Activated naive CD4-positive, alpha-beta T cell treated with anti-CD3 and anti-CD28 coated beads, Interleukin-2, amount 50 U/mL, for 24 hours (primary cell): Measurements from ENCODE around the gene SIX3.

Experiments used
- H3K27ac Mint-ChIP-seq: one replicate; pipeline ENCODE4 v1.8.0; 2021; ENCODE audit warnings: mild to moderate bottlenecking, mixed read lengths
- H3K27me3 Mint-ChIP-seq: one replicate; pipeline ENCODE4 v1.8.0; 2021; ENCODE audit warnings: mixed read lengths
- H3K36me3 Mint-ChIP-seq: one replicate; pipeline ENCODE4 v1.8.0; 2021; ENCODE audit warnings: mixed read lengths
- H3K4me1 Mint-ChIP-seq: one replicate; pipeline ENCODE4 v1.8.0; 2021; ENCODE audit warnings: mixed read lengths
- H3K4me3 Mint-ChIP-seq: one replicate; pipeline ENCODE4 v1.8.0; 2021; ENCODE audit warnings: mild to moderate bottlenecking, mixed read lengths
- H3K9me3 Mint-ChIP-seq: one replicate; pipeline ENCODE4 v1.8.0; 2021; ENCODE audit warnings: mixed read lengths

SIX3 gene

GRCh38 chr2:44936715-44937687, 4.5 kb upstream of the SIX3 start:
- Mint-ChIP-seq H3K9me3 (no peaks in the 10 kb centered on the region), H3K36me3 (no peaks in the 10 kb centered on the region), H3K4me1 (peaks cover 49% of the 10 kb centered on the region), H3K4me3 (no peak overlapping the region), H3K27ac (no peak overlapping the region), H3K27me3 (peaks cover 45% of the 10 kb centered on the region)

GRCh38 chr2:44937688-44938240, 3.7 kb upstream of the SIX3 start:
- peaks cover 43% of the 10 kb centered on the region for H3K27me3 Mint-ChIP-seq
- H3K9me3 Mint-ChIP-seq, result no peaks in the 10 kb centered on the region
- peaks cover 44% of the 10 kb centered on the region for H3K4me1 Mint-ChIP-seq
- no peak overlapping the region for H3K4me3 Mint-ChIP-seq
- H3K27ac Mint-ChIP-seq, result no peak overlapping the region
- H3K36me3 Mint-ChIP-seq, result no peaks in the 10 kb centered on the region

DNA sequence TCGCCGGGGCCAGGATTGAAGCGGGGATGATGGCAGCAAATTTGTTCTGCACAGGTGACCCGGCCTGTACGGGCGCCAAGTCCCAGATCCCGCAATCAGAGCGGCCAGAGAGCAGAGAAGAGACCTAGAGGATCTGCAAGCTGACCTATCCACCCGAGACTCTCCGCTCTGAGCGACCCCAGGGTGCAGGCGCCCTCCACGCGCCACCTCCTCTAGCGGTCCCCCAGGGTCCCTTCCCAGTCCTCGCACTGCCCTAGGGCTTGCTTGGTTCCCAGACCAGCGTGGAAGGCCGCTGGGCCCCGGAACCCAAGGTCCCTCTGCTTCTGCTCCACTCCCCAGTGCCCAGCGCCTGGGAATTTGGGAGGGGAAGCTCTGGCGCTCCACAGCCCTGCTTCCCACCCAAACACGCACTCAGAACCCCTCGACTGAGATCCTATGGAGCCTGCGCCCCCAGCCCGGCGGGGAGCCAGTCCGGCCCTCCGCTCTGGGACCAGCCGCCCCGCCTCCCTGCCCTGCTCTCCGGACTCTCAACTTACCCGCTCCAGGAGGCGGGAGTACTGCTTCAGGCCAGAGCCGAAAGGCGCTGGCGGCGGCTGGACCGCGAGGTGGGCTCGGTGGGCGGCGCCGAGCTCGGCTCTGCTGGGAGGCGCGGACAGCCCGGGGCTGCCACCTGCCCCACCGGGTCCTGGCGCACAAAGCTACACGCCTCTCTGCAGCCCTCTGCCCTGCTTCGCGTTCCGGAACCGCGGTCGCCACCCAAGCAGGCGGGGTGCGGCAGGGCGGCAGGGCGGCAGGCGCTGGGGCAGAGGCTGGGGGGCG, 3.0 kb upstream of the SIX3 start:
- H3K4me1 Mint-ChIP-seq, result peaks cover 46% of the 10 kb centered on the region
- H3K27me3 Mint-ChIP-seq, result peaks cover 48% of the 10 kb centered on the region

GRCh38 chr2:44939106-44940048, 2.1 kb upstream of the SIX3 start:
- H3K9me3 Mint-ChIP-seq, result no peaks in the 10 kb centered on the region
- H3K4me1 Mint-ChIP-seq, result peaks cover 50% of the 10 kb centered on the region
- no peaks in the 10 kb centered on the region for H3K36me3 Mint-ChIP-seq
- H3K27ac Mint-ChIP-seq, result no peak overlapping the region
- no peak overlapping the region for H3K4me3 Mint-ChIP-seq
- H3K27me3 Mint-ChIP-seq, result peaks cover 45% of the 10 kb centered on the region

More for the DNA sequence above, 3.0 kb upstream of the SIX3 start:
- Mint-ChIP-seq H3K36me3 (no peaks in the 10 kb centered on the region), H3K4me3 (peak overlapping the region; percentile 51), H3K9me3 (no peaks in the 10 kb centered on the region), H3K27ac (no peak overlapping the region)

DNA sequence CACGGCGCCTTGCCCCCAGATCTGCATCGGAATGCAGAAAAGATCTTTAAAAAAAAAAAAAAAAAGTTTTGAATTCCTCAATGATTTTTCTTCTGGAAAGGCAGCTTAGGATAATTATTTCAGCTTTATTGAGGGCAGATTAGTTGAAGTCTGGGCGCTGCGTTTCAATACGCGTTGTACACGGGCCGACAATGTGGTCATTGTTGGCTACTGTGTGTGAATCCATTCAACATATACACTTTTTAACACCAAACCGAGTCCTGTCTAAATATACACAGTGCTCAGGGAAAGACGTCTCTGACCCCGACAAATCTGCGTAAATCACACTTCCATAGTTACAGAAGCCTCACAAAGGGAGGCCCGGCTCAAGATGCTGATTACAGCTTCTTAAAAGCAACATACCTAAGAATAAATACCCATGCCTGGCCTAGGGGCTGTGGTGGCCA, 1.4 kb upstream of the SIX3 start:
- no peaks in the 10 kb centered on the region for H3K9me3 Mint-ChIP-seq
- H3K36me3 Mint-ChIP-seq, result no peaks in the 10 kb centered on the region
- no peak overlapping the region for H3K27ac Mint-ChIP-seq
- no peak overlapping the region for H3K4me3 Mint-ChIP-seq
- peaks cover 48% of the 10 kb centered on the region for H3K27me3 Mint-ChIP-seq
- H3K4me1 Mint-ChIP-seq, result peaks cover 55% of the 10 kb centered on the region

- Mint-ChIP-seq H3K9me3 (no peaks in the 10 kb centered on the region), H3K36me3 (no peaks in the 10 kb centered on the region), H3K4me3 (peak overlapping the region; percentile 85), H3K27ac (no peak overlapping the region), H3K4me1 (peaks cover 63% of the 10 kb centered on the region), H3K27me3 (peaks cover 53% of the 10 kb centered on the region)
Measured at GRCh38 chr2:44940732-44941464, 604 bp upstream of the SIX3 start.

DNA sequence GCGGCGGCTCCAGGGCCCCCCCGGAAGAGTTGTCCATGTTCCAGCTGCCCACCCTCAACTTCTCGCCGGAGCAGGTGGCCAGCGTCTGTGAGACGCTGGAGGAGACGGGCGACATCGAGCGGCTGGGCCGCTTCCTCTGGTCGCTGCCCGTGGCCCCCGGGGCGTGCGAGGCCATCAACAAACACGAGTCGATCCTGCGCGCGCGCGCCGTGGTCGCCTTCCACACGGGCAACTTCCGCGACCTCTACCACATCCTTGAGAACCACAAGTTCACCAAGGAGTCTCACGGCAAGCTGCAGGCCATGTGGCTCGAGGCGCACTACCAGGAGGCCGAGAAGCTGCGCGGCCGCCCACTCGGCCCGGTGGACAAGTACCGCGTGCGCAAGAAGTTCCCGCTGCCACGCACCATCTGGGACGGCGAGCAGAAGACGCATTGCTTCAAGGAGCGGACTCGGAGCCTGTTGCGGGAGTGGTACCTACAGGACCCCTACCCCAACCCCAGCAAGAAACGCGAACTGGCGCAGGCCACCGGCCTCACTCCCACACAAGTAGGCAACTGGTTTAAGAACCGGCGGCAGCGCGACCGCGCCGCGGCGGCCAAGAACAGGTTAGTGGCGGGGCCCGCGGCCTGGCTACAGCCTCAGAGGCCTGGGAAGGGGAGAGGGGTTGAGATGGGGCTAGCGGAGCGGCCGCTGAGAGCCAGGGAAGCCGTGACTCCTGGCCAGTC, 965 bp downstream of the SIX3 start:
- no peak overlapping the region for H3K27ac Mint-ChIP-seq
- H3K4me3 Mint-ChIP-seq, result peak overlapping the region; percentile 85
- H3K9me3 Mint-ChIP-seq, result no peaks in the 10 kb centered on the region
- peaks cover 55% of the 10 kb centered on the region for H3K4me1 Mint-ChIP-seq
- H3K36me3 Mint-ChIP-seq, result no peaks in the 10 kb centered on the region
- peaks cover 50% of the 10 kb centered on the region for H3K27me3 Mint-ChIP-seq

DNA sequence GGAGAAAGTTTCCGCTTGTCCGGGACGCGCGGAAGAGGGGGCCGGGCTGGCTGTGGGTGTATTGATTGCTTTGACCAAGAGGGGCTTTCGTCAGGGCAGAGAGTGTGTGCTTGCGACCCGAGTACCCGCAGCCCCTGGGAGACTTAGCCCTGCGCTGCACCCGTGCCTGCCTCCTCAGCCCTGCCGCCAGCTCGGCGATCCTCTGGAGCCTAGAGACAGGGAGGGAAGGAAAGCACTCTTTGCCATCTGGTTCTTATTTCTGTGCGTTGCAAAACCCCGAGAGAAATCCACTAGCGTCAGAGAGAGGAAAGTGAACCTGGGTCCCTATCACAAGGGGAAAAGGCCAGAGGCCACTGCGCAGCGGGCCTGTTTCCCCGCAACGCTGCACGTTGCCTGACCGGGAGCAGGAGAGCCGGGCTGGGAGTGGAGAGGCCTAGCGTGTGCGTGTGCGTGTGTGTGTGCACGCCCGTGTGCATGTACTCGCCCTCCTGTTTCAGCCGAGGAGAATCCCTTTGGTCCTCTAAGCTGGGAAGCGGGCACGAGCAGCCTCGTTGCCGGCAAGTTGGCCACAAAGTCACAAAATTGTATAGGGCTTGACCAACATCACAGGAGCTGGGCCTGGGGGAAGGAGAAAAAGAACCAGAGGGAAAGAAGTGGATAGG, 1.7 kb downstream of the SIX3 start:
- Mint-ChIP-seq H3K27me3 (peaks cover 56% of the 10 kb centered on the region), H3K27ac (no peak overlapping the region), H3K4me3 (peak overlapping the region; percentile 85), H3K9me3 (no peaks in the 10 kb centered on the region), H3K36me3 (no peaks in the 10 kb centered on the region), H3K4me1 (peaks cover 52% of the 10 kb centered on the region)

GRCh38 chr2:44943693-44944101, 2.2 kb downstream of the SIX3 start:
- H3K27me3 Mint-ChIP-seq, result peaks cover 59% of the 10 kb centered on the region
- H3K36me3 Mint-ChIP-seq, result no peaks in the 10 kb centered on the region
- H3K4me3 Mint-ChIP-seq, result no peak overlapping the region
- peaks cover 49% of the 10 kb centered on the region for H3K4me1 Mint-ChIP-seq
- H3K9me3 Mint-ChIP-seq, result no peaks in the 10 kb centered on the region
- H3K27ac Mint-ChIP-seq, result no peak overlapping the region

DNA sequence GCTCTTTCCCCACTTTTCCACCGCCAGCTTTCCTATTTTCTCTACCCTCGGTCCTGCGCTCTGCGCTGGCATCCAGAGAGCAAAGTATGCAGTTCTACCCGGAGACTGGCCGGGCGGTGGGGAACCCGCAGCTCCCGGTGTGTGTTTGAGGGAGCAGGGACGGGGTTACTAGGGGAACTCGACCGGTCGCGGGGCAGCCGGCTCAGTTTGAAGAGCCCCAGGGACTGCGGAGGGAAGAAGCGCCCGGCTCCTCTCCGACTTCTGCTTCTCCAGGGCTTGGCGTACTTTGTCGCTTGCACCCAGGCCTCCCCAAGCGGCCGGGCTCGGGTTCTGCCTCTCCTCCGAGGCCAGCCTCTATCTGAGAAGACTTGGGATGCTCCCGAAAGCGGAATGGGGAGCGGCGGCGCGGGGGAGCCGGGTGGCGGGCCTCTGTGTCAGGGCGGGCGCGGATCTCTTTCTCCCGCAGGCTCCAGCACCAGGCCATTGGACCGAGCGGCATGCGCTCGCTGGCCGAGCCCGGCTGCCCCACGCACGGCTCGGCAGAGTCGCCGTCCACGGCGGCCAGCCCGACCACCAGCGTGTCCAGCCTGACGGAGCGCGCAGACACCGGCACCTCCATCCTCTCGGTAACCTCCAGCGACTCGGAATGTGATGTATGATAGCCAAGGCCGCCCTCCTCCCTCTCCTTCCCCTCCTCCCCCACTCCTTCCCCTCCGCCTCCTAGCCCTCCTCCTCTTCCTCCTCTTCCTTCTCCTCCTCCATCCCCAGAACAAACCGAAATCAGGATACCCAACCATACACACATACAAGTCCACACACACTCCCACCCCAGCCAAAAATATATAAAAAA, 2.8 kb downstream of the SIX3 start:
- no peaks in the 10 kb centered on the region for H3K36me3 Mint-ChIP-seq
- H3K4me1 Mint-ChIP-seq, result peaks cover 53% of the 10 kb centered on the region
- peaks cover 65% of the 10 kb centered on the region for H3K27me3 Mint-ChIP-seq
- H3K9me3 Mint-ChIP-seq, result no peaks in the 10 kb centered on the region
- no peak overlapping the region for H3K27ac Mint-ChIP-seq
- peak overlapping the region; percentile 17 for H3K4me3 Mint-ChIP-seq

DNA sequence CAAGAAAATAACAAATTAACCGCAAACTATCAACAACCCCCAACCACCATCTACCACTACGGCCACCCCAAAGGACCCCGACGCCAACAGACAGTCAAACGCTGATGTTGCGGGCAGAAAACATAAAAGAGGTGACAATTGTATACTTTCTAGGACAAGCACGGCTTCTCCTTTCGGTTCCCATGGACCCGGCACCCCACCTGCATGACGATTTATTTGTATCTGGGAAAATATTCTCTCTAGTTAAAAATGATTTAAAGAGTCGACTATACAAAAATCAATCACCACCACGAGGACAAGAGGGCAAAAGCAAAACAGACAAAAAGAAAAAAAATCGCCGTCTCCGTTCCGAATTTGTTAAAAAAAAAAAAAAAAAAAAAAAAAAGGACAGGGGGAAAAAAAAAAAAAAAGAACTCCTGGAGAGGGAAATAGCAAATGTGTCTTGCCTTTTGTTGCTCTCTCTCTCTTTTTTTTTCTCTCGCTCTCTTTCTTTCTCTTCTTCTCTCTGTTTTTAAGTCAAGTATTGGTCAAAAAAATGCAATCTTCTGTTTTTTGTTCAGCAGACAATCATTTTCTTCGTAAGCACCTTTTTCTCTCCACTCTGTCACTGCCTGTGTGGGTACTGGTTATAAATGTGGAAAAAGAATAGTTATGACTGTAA, 3.6 kb downstream of the SIX3 start:
- Mint-ChIP-seq H3K27me3 (peaks cover 59% of the 10 kb centered on the region), H3K36me3 (no peaks in the 10 kb centered on the region), H3K9me3 (no peaks in the 10 kb centered on the region), H3K27ac (no peak overlapping the region), H3K4me1 (peaks cover 47% of the 10 kb centered on the region), H3K4me3 (peak overlapping the region; percentile 17)

DNA sequence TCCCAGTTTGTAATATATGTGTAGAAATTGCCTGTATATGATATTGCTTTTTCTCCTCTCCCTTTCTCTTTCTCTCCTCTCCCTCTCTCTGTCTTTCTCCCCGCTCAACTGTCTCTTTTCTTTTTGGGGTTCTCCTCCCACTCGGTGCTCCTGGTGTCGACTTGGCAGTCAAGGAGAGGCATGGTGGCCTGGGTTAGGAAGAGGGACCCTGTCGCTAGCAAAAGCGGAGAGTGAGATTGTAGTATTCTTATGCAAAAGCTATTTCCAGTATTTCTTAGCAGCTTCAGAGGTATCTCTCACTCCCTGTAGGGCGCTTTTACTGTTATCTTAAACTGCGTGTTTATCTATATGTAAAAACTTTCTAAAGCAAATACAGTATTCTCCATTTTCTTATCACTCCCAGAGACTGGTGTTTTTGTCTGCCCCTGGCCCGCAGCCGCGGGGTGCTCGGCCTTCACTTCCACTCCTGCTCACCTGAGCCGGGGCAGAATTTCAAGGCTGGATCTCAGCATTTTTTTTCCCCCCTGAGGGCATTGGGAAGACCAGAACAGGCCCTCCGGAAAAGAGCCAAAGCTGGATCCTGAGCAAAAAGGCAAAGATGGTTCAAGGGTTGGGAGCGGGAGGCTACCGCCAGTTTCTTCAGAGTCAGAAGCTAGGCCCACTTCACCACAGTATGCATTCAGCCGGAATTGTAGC, 4.3 kb downstream of the SIX3 start:
- Mint-ChIP-seq H3K9me3 (no peaks in the 10 kb centered on the region), H3K36me3 (no peaks in the 10 kb centered on the region), H3K4me3 (no peak overlapping the region), H3K4me1 (peaks cover 44% of the 10 kb centered on the region), H3K27me3 (peaks cover 60% of the 10 kb centered on the region), H3K27ac (no peak overlapping the region)
